PC-9 (cell line): ENCODE results near the gene YPEL2.

Source experiments
- EZH2 ChIP-seq: fragments of 200-600 bp; sonication (generic); IDR thresholded peaks from 2 replicates; pipeline ENCODE4 v1.8.0; 2017; ENCODE audit warnings: antibody characterized with exemption, low read depth
- TF ChIP-seq, protein P1 (sequence below): fragments of 200-600 bp; sonication (generic); conservative IDR thresholded peaks from 2 replicates; pipeline ENCODE4 v1.6.1; 2017; ENCODE audit warnings: mixed run types, antibody characterized with exemption, mild to moderate bottlenecking, moderate library complexity

DNA sequence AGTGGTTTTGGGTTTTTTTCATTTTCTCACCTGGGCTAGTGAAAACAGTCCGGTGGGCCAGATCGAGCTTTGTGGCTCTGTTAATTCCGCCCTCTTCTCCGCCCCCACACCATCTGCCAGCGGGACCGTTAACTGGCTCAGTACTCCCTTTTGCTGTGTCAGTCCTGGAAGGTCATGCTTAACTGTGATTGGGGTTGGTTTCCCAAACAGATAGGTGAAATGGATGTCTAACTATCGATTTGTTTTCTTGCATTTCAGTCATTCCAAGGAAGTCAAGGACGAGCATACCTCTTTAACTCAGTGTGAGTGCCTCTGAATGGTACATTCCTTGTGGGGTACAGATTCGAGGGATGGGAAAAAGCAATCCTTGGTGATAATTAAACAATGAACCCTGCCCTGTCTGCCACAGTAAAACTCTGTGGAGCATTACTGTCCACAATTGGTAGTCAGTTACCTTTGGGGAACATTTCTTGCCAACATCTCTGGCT is 56.7 kb downstream of the YPEL2 start:
- TF ChIP-seq, protein P1, sequence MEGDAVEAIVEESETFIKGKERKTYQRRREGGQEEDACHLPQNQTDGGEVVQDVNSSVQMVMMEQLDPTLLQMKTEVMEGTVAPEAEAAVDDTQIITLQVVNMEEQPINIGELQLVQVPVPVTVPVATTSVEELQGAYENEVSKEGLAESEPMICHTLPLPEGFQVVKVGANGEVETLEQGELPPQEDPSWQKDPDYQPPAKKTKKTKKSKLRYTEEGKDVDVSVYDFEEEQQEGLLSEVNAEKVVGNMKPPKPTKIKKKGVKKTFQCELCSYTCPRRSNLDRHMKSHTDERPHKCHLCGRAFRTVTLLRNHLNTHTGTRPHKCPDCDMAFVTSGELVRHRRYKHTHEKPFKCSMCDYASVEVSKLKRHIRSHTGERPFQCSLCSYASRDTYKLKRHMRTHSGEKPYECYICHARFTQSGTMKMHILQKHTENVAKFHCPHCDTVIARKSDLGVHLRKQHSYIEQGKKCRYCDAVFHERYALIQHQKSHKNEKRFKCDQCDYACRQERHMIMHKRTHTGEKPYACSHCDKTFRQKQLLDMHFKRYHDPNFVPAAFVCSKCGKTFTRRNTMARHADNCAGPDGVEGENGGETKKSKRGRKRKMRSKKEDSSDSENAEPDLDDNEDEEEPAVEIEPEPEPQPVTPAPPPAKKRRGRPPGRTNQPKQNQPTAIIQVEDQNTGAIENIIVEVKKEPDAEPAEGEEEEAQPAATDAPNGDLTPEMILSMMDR: no peak
- TF ChIP-seq EZH2: no peak
